KMS-11 (cell line): ENCODE measurements around the gene CHST8.

ENCODE experiments used
- H2AFZ ChIP-seq: fragments of 200-600 bp; sonication (generic); 2 replicates; pipeline ENCODE4 v1.6.1; 2016; ENCODE audit warnings: antibody characterized with exemption, mixed run types, low read depth
- H3K27ac ChIP-seq: fragments of 200-600 bp; sonication (generic); 2 replicates; pipeline ENCODE4 v1.6.1; 2016; ENCODE audit warnings: mild to moderate bottlenecking, mixed run types
- H3K27me3 ChIP-seq: fragments of 200-600 bp; sonication (generic); 2 replicates; pipeline ENCODE4 v1.6.1; 2017; ENCODE audit warnings: mild to moderate bottlenecking, low read depth, mixed run types, moderate library complexity; ENCODE audit not compliant: insufficient read depth
- H3K36me3 ChIP-seq: fragments of 200-600 bp; sonication (generic); 2 replicates; pipeline ENCODE4 v1.6.1; 2017; ENCODE audit warnings: mild to moderate bottlenecking, mixed run types; ENCODE audit not compliant: insufficient read depth
- H3K4me1 ChIP-seq: fragments of 200-600 bp; sonication (generic); 2 replicates; pipeline ENCODE4 v1.6.1; 2016; ENCODE audit warnings: mild to moderate bottlenecking, low read depth, mixed run types; ENCODE audit not compliant: poor library complexity, severe bottlenecking
- H3K4me2 ChIP-seq: fragments of 200-600 bp; sonication (generic); 2 replicates; pipeline ENCODE4 v1.7.0; 2016; ENCODE audit warnings: mild to moderate bottlenecking, mixed run types
- H3K4me3 ChIP-seq: fragments of 200-600 bp; sonication (generic); IDR thresholded peaks from 2 replicates; pipeline ENCODE4 v1.6.1; 2017; ENCODE audit warnings: low read depth, low read length, mixed read lengths; ENCODE audit not compliant: insufficient read depth
- H3K79me2 ChIP-seq: fragments of 200-600 bp; sonication (generic); 2 replicates; pipeline ENCODE4 v1.6.1; 2016; ENCODE audit warnings: low read depth, mixed run types; ENCODE audit not compliant: insufficient read depth
- H3K9ac ChIP-seq: fragments of 200-600 bp; sonication (generic); 2 replicates; pipeline ENCODE4 v1.6.1; 2016; ENCODE audit warnings: mild to moderate bottlenecking, mixed run types
- H4K20me1 ChIP-seq: fragments of 200-600 bp; sonication (generic); 2 replicates; pipeline ENCODE4 v1.6.1; 2016; ENCODE audit warnings: mild to moderate bottlenecking, mixed run types; ENCODE audit not compliant: insufficient read depth
- TF ChIP-seq, protein P1 (sequence below): fragments of 200-600 bp; sonication (generic); conservative IDR thresholded peaks from 2 replicates; pipeline ENCODE4 v1.6.1; 2017; ENCODE audit warnings: low read depth, mild to moderate bottlenecking, antibody characterized with exemption, low read length, moderate library complexity, mixed read lengths

Gene CHST8

DNA sequence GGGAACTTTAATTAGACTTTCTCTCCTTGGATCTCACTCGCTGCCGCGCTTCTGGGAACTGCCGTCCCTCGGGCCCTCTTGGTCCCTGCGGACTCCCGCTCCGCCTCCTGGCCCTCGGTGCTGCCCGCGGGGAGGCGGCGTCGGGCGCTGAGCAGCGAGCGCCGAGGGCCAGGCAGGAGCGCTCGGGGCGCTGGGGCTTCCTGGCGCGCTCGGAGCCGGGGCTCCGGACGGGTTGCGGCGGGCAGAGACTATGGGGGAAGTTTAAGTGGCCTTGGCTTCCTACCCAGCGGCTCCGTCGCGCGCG, 704 bp downstream of the CHST8 start:
- Histone ChIP-seq H3K27ac (no peak overlapping the region), H3K36me3 (no peaks in the 10 kb centered on the region), H2AFZ (no peak overlapping the region), H4K20me1 (no peaks in the 10 kb centered on the region), H3K79me2 (no peaks in the 10 kb centered on the region), H3K27me3 (peaks cover 14% of the 10 kb centered on the region; the same call in 1 of the 2 replicates), H3K9ac (no peak overlapping the region), H3K4me1 (no peaks in the 10 kb centered on the region), H3K4me2 (no peak overlapping the region), H3K4me3 (no peak overlapping the region)
- TF ChIP-seq, protein P1, sequence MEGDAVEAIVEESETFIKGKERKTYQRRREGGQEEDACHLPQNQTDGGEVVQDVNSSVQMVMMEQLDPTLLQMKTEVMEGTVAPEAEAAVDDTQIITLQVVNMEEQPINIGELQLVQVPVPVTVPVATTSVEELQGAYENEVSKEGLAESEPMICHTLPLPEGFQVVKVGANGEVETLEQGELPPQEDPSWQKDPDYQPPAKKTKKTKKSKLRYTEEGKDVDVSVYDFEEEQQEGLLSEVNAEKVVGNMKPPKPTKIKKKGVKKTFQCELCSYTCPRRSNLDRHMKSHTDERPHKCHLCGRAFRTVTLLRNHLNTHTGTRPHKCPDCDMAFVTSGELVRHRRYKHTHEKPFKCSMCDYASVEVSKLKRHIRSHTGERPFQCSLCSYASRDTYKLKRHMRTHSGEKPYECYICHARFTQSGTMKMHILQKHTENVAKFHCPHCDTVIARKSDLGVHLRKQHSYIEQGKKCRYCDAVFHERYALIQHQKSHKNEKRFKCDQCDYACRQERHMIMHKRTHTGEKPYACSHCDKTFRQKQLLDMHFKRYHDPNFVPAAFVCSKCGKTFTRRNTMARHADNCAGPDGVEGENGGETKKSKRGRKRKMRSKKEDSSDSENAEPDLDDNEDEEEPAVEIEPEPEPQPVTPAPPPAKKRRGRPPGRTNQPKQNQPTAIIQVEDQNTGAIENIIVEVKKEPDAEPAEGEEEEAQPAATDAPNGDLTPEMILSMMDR = no peak

DNA sequence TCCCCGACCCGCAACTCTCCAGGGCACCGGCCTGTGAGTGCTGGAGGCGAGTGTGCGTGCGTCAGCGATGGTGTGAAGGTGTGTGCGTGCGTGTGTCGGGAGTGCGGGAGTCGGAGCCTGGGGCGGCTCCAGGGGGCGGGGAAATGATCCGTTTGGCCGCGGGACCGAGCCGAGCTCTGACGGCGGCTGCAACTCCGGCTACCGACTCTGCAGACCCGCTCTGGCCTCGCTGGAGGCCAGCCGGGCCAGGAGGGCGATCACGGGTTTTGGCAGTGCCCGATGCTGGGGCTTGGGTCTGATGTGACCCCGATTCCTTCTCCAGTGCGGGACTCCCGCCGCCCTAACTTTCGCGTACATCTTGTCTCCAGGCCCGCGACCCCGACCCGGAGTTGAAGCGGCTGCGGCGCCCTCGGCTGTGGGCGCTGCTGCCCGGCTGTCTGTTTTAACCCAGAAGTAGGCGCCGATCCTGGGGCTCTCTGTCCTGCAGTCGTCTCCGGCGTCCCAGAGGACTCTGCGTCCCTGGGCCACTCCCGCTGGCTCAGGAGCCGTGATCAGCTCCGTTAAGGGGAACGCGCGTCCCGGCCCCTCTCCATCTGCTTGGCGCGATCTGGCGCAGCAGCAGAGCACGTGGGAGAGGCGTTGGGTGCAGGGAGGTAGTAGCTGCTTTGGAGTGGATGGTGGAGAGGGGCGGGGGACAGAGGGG, 1.2 kb downstream of the CHST8 start:
- H3K4me2 ChIP-seq = no peak overlapping the region
- H3K36me3 ChIP-seq = no peaks in the 10 kb centered on the region
- H3K79me2 ChIP-seq = no peaks in the 10 kb centered on the region
- no peak overlapping the region for H3K9ac ChIP-seq
- H3K4me3 ChIP-seq = no peak overlapping the region
- H3K27me3 ChIP-seq = peaks cover 14% of the 10 kb centered on the region; the same call in 1 of the 2 replicates
- H4K20me1 ChIP-seq = no peaks in the 10 kb centered on the region
- TF ChIP-seq, protein P1 = no peak
- H2AFZ ChIP-seq = no peak overlapping the region
- no peak overlapping the region for H3K27ac ChIP-seq
- H3K4me1 ChIP-seq = no peaks in the 10 kb centered on the region

DNA sequence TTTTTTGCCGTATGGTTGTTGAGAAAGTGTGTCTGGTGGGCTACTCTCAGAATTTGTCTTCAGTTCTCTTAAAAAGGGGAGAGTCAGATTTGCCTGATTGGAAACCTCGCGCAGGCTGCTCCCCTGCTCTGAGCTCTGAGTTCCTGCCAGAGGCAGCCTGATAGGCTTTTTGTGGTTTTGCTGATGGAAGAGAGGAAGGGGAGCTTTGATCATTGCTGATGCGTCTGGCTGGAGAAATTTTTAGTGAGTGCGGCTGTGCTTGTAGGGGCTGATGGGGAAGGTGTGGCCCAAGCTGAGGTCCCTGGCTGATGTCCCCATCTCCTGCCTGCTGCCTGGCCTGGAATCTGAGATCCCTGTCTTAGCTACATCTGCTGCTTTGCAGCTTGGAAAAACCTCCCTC, 2.8 kb downstream of the CHST8 start:
- no peak overlapping the region for H3K4me3 ChIP-seq
- no peak overlapping the region for H3K4me2 ChIP-seq
- H4K20me1 ChIP-seq = no peaks in the 10 kb centered on the region
- H3K9ac ChIP-seq = no peak overlapping the region
- no peaks in the 10 kb centered on the region for H3K79me2 ChIP-seq
- H3K27ac ChIP-seq = no peak overlapping the region
- no peak overlapping the region for H2AFZ ChIP-seq
- H3K27me3 ChIP-seq = peaks cover 8% of the 10 kb centered on the region; the same call in 1 of the 2 replicates
- no peaks in the 10 kb centered on the region for H3K36me3 ChIP-seq
- no peaks in the 10 kb centered on the region for H3K4me1 ChIP-seq
- TF ChIP-seq, protein P1 = no peak

DNA sequence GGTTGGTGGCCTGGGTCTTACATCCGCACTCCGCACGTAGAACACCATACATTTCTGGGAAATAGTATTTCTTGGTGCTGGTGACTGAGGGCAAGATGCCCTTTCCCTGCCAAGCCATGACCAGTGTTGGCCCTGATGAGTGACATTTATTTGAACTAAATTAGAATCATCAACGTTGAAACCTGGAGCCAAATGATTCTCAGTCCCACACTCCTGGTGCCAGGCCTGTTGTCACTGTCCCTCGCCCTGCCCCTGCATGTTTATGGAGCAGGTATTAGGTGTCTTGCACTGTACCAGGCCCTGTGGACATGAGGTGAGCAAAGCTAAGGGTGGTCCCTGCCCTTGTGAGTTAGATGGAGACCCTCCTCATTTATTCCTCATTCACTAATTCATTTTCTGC, 5.8 kb downstream of the CHST8 start:
- Histone ChIP-seq H3K79me2 (no peaks in the 10 kb centered on the region), H3K27ac (no peak overlapping the region), H3K4me1 (no peaks in the 10 kb centered on the region), H3K4me3 (no peak overlapping the region), H3K4me2 (no peak overlapping the region), H4K20me1 (no peaks in the 10 kb centered on the region), H3K27me3 (peaks cover 8% of the 10 kb centered on the region; the same call in 1 of the 2 replicates), H3K9ac (no peak overlapping the region), H3K36me3 (no peaks in the 10 kb centered on the region), H2AFZ (no peak overlapping the region)
- TF ChIP-seq, protein P1 = no peak
